ENCODE measurements around the gene ARHGAP32.

The ARHGAP32 gene

GRCh38 chr11:129102756-129103155 is 89.4 kb downstream of the ARHGAP32 start:
- DNase-seq = no peak

- DNase-seq = no peak
Observed at GRCh38 chr11:129102225-129102624, 89.9 kb downstream of the ARHGAP32 start.

GRCh38 chr11:129093283-129093682 is 98.8 kb downstream of the ARHGAP32 start:
- no peak for DNase-seq

GRCh38 chr11:129090056-129090455 is 102.1 kb downstream of the ARHGAP32 start:
- no peak for DNase-seq

GRCh38 chr11:129089279-129089678 is 102.8 kb downstream of the ARHGAP32 start:
- DNase-seq = no peak

- DNase-seq = no peak
Observed at GRCh38 chr11:129086976-129087375, 105.1 kb downstream of the ARHGAP32 start.

- DNase-seq = no peak
Observed at GRCh38 chr11:129077191-129077590, 114.9 kb downstream of the ARHGAP32 start.

GRCh38 chr11:129075757-129076156 is 116.4 kb downstream of the ARHGAP32 start:
- no peak for DNase-seq

GRCh38 chr11:129067454-129067853 is 124.7 kb downstream of the ARHGAP32 start:
- no peak for DNase-seq

GRCh38 chr11:129066229-129066628 is 125.9 kb downstream of the ARHGAP32 start:
- DNase-seq = no peak

GRCh38 chr11:129063118-129063517 is 129.0 kb downstream of the ARHGAP32 start:
- no peak for DNase-seq

- no peak for DNase-seq
Observed at GRCh38 chr11:129061492-129062230, 130.5 kb downstream of the ARHGAP32 start.

- DNase-seq = no peak
Observed at GRCh38 chr11:129056916-129057315, 135.2 kb downstream of the ARHGAP32 start.

GRCh38 chr11:129055196-129055595 is 136.9 kb downstream of the ARHGAP32 start:
- DNase-seq = no peak

- no peak for DNase-seq
Observed at GRCh38 chr11:129048911-129049310, 143.2 kb downstream of the ARHGAP32 start.

- DNase-seq = no peak
Observed at GRCh38 chr11:129045150-129045549, 147.0 kb downstream of the ARHGAP32 start.

- DNase-seq = no peak
Observed at GRCh38 chr11:129042503-129042902, 149.6 kb downstream of the ARHGAP32 start.

GRCh38 chr11:129041611-129042018 is 150.5 kb downstream of the ARHGAP32 start:
- DNase-seq = no peak

GRCh38 chr11:129040934-129041333 is 151.2 kb downstream of the ARHGAP32 start:
- no peak for DNase-seq

GRCh38 chr11:129035244-129035643 is 156.9 kb downstream of the ARHGAP32 start:
- DNase-seq = no peak

- DNase-seq = no peak
Observed at GRCh38 chr11:129034001-129034400, 158.1 kb downstream of the ARHGAP32 start.

- DNase-seq = no peak
Observed at GRCh38 chr11:129023968-129024676, 168.0 kb downstream of the ARHGAP32 start.

- DNase-seq = no peak
Observed at GRCh38 chr11:129021295-129021694, 170.8 kb downstream of the ARHGAP32 start.

GRCh38 chr11:129018991-129019390 is 173.1 kb downstream of the ARHGAP32 start:
- no peak for DNase-seq

Data from activated CD4-positive, alpha-beta T cell treated with anti-CD3 and anti-CD28 coated beads, Interleukin-10, Interleukin-2, amounts not matched to agents 100 ng/mL and 50 ng/mL, durations not matched to agents 16 hours and 8 hours (primary cell).